Measurements from ENCODE around the gene CLDN20. TPM values are rescaled to one million over a fixed set of nuclear protein-coding genes. Genes with fewer than 3 reads are reported as not detected.
A peak's percentile ranks its signal among the peaks of the same experiment; 100 is the strongest.
"Not testable (repeated sequence)": the region's sequence is repeated elsewhere in the genome, so short reads cannot be mapped to it uniquely, and the experiment has no call there.

CLDN20 gene
- total and polyA plus RNA-seq, 11 donors = 0.30 TPM; not detected in 10

- intact Hi-C loops (cut with DNase I) = no loop called here
- ATAC-seq = no peak
- WGBS, 4 donors = 79 to 83% (median 81%) methylated on average over 12 of the region's 12 CpGs
- Histone ChIP-seq H3K27me3 (no peaks in the 10 kb centered on the region), H3K4me3 (no peak overlapping the region), H3K36me3 (no peaks in the 10 kb centered on the region), H3K4me1 (peaks cover 0 to 16% (median 0%) of the 10 kb centered on the region in 12 donors), H3K27ac (peak overlapping the region in 1 of 12 donors; percentile 13), H3K9me3 (no peaks in the 10 kb centered on the region)
- DNase-seq = no peak
- TF ChIP-seq CTCF (IDR thresholded peaks at IDR 0.05) (no peak), POLR2A (IDR thresholded peaks at IDR 0.05) (no peak)
These were observed 40.0 kb upstream of the CLDN20 start for GRCh38 chr6:155223646-155224451.

GRCh38 chr6:155224618-155225017 is 39.2 kb upstream of the CLDN20 start:
- no peaks in the 10 kb centered on the region for H3K9me3 ChIP-seq
- intact Hi-C loops (cut with DNase I) = no loop called here
- H3K27me3 ChIP-seq = no peaks in the 10 kb centered on the region
- H3K27ac ChIP-seq = no peak overlapping the region
- WGBS, 4 donors = 93 to 95% (median 93%) methylated on average over 7 of the region's 7 CpGs
- peaks cover 0 to 16% (median 0%) of the 10 kb centered on the region in 12 donors for H3K4me1 ChIP-seq
- no peak for DNase-seq
- H3K36me3 ChIP-seq = no peaks in the 10 kb centered on the region
- no peak for TF ChIP-seq CTCF (IDR thresholded peaks at IDR 0.05)
- TF ChIP-seq POLR2A (IDR thresholded peaks at IDR 0.05) = no peak
- no peak for ATAC-seq
- H3K4me3 ChIP-seq = no peak overlapping the region

- H3K36me3 ChIP-seq = no peaks in the 10 kb centered on the region
- TF ChIP-seq CTCF (IDR thresholded peaks at IDR 0.05) (no peak), POLR2A (IDR thresholded peaks at IDR 0.05) (no peak)
- intact Hi-C loops (cut with DNase I) = no loop called here
- no peaks in the 10 kb centered on the region for H3K9me3 ChIP-seq
- H3K27ac ChIP-seq = no peak overlapping the region
- DNase-seq = no peak
- H3K4me3 ChIP-seq = no peak overlapping the region
- 89 to 93% (median 92%) methylated on average over 4 of the region's 4 CpGs for WGBS, 4 donors
- peaks cover 0 to 16% (median 0%) of the 10 kb centered on the region in 12 donors for H3K4me1 ChIP-seq
- no peaks in the 10 kb centered on the region for H3K27me3 ChIP-seq
- ATAC-seq = no peak
These were observed 36.8 kb upstream of the CLDN20 start for GRCh38 chr6:155227046-155227445.

- TF ChIP-seq CTCF (IDR thresholded peaks at IDR 0.05) (no peak), POLR2A (IDR thresholded peaks at IDR 0.05) (no peak)
- ATAC-seq = no peak
- Histone ChIP-seq H3K4me3 (no peak overlapping the region), H3K36me3 (no peaks in the 10 kb centered on the region), H3K27ac (no peak overlapping the region), H3K27me3 (no peaks in the 10 kb centered on the region), H3K4me1 (peaks cover 0 to 14% (median 0%) of the 10 kb centered on the region in 12 donors), H3K9me3 (no peaks in the 10 kb centered on the region)
- no peak for DNase-seq
- intact Hi-C loops (cut with DNase I) = no loop called here
- WGBS, 4 donors = 68 to 82% (median 81%) methylated on average over 13 of the region's 13 CpGs
These were observed 35.2 kb upstream of the CLDN20 start for GRCh38 chr6:155228546-155229166.

GRCh38 chr6:155230975-155231374 is 32.8 kb upstream of the CLDN20 start:
- 82 to 95% (median 91%) methylated on average over 4 of the region's 4 CpGs for WGBS, 4 donors
- DNase-seq; H3K36me3 ChIP-seq; intact Hi-C loops (cut with DNase I); H3K9me3 ChIP-seq; H3K4me1 ChIP-seq; H3K27ac ChIP-seq; H3K27me3 ChIP-seq; H3K4me3 ChIP-seq; ATAC-seq: not testable (repeated sequence)

Measured in heart left ventricle (tissue), 16 donors.